ENCODE measurements around the gene PPP4R2.

GRCh38 chr3:73084170-73084569, 87.6 kb downstream of the PPP4R2 start:
- TF ChIP-seq RARB (CRISPR knock-in tag; IDR thresholded peaks at IDR 0.05) = no peak
- no peak for TF ChIP-seq PATZ1 (CRISPR knock-in tag; IDR thresholded peaks at IDR 0.05; ENCODE audit: borderline replicate concordance)
- no peak for TF ChIP-seq ZNF8 (CRISPR knock-in tag; IDR thresholded peaks at IDR 0.05)
- no peak for TF ChIP-seq CSRNP3 (CRISPR knock-in tag; IDR thresholded peaks at IDR 0.05)
- TF ChIP-seq ISL1 (CRISPR knock-in tag; IDR thresholded peaks at IDR 0.05) = no peak
- TF ChIP-seq ARNTL (CRISPR knock-in tag; IDR thresholded peaks at IDR 0.05; ENCODE audit: borderline replicate concordance, low read depth) = no peak
- TF ChIP-seq CREB5 (CRISPR knock-in tag; IDR thresholded peaks at IDR 0.05; ENCODE audit: low read depth) = no peak
- no peak for TF ChIP-seq ZFP30 (CRISPR knock-in tag; IDR thresholded peaks at IDR 0.05)

All from SK-N-SH treated with all-trans-retinoic acid at 6 μM for 48 hours (cell line).